ENCODE results near the gene CDON.

CDON gene

GRCh38 chr11:126026579-126026978 lies 36.1 kb downstream of the CDON start:
- Histone ChIP-seq H3K27ac (replicated peaks) (no peak overlapping the region), H3K4me3 (replicated peaks; ENCODE audit: insufficient read depth, low read length) (no peak overlapping the region), H3K27me3 (ENCODE audit: insufficient read depth, poor library complexity, severe bottlenecking) (peaks cover 10% of the 10 kb centered on the region)
- TF ChIP-seq GABPA (IDR thresholded peaks at IDR 0.05; ENCODE audit: low read depth) (no peak), SPI1 (IDR thresholded peaks at IDR 0.05; ENCODE audit: borderline replicate concordance, low read depth) (no peak), POLR2AphosphoS5 (IDR thresholded peaks at IDR 0.05; ENCODE audit: low read depth) (no peak)
- TF ChIP-seq, protein P1, sequence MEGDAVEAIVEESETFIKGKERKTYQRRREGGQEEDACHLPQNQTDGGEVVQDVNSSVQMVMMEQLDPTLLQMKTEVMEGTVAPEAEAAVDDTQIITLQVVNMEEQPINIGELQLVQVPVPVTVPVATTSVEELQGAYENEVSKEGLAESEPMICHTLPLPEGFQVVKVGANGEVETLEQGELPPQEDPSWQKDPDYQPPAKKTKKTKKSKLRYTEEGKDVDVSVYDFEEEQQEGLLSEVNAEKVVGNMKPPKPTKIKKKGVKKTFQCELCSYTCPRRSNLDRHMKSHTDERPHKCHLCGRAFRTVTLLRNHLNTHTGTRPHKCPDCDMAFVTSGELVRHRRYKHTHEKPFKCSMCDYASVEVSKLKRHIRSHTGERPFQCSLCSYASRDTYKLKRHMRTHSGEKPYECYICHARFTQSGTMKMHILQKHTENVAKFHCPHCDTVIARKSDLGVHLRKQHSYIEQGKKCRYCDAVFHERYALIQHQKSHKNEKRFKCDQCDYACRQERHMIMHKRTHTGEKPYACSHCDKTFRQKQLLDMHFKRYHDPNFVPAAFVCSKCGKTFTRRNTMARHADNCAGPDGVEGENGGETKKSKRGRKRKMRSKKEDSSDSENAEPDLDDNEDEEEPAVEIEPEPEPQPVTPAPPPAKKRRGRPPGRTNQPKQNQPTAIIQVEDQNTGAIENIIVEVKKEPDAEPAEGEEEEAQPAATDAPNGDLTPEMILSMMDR (IDR thresholded peaks at IDR 0.05; ENCODE audit: insufficient read depth, low read length): no peak
- TF ChIP-seq, protein P2, sequence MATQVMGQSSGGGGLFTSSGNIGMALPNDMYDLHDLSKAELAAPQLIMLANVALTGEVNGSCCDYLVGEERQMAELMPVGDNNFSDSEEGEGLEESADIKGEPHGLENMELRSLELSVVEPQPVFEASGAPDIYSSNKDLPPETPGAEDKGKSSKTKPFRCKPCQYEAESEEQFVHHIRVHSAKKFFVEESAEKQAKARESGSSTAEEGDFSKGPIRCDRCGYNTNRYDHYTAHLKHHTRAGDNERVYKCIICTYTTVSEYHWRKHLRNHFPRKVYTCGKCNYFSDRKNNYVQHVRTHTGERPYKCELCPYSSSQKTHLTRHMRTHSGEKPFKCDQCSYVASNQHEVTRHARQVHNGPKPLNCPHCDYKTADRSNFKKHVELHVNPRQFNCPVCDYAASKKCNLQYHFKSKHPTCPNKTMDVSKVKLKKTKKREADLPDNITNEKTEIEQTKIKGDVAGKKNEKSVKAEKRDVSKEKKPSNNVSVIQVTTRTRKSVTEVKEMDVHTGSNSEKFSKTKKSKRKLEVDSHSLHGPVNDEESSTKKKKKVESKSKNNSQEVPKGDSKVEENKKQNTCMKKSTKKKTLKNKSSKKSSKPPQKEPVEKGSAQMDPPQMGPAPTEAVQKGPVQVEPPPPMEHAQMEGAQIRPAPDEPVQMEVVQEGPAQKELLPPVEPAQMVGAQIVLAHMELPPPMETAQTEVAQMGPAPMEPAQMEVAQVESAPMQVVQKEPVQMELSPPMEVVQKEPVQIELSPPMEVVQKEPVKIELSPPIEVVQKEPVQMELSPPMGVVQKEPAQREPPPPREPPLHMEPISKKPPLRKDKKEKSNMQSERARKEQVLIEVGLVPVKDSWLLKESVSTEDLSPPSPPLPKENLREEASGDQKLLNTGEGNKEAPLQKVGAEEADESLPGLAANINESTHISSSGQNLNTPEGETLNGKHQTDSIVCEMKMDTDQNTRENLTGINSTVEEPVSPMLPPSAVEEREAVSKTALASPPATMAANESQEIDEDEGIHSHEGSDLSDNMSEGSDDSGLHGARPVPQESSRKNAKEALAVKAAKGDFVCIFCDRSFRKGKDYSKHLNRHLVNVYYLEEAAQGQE (IDR thresholded peaks at IDR 0.05; ENCODE audit: insufficient replicate concordance, low read depth): no peak
- no peak for DNase-seq (ENCODE audit: low read depth in 1 of 2, low spot score in 1 of 2)

GRCh38 chr11:126025822-126026221 lies 36.8 kb downstream of the CDON start:
- Histone ChIP-seq H3K4me3 (replicated peaks; ENCODE audit: insufficient read depth, low read length) (no peak overlapping the region), H3K27ac (replicated peaks) (no peak overlapping the region), H3K27me3 (ENCODE audit: insufficient read depth, poor library complexity, severe bottlenecking) (peaks cover 10% of the 10 kb centered on the region)
- TF ChIP-seq GABPA (IDR thresholded peaks at IDR 0.05; ENCODE audit: low read depth) (no peak), SPI1 (IDR thresholded peaks at IDR 0.05; ENCODE audit: borderline replicate concordance, low read depth) (no peak), POLR2AphosphoS5 (IDR thresholded peaks at IDR 0.05; ENCODE audit: low read depth) (no peak)
- TF ChIP-seq, protein P1 (IDR thresholded peaks at IDR 0.05; ENCODE audit: insufficient read depth, low read length): no peak
- TF ChIP-seq, protein P2 (IDR thresholded peaks at IDR 0.05; ENCODE audit: insufficient replicate concordance, low read depth): no peak
- DNase-seq (ENCODE audit: low read depth in 1 of 2, low spot score in 1 of 2): no peak

DNA sequence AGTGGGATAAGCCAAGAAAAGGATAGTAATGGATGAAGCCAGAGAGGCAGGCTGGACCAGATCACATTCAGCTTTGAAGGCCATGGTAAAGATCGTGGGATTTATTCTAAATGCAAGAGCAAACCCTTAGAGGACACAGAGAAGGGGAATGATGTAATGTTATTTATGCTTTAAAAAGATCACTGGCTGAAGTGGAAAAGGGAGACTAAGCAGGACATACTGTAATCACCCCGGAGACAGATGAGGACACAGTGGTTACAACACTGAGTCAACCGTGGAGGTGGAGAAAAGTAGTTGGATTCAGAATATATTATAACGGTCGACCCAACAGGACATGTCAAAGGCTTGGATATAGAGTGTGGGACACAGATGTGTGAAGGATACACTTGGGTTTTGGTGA lies 38.5 kb downstream of the CDON start:
- TF ChIP-seq, protein P1 (IDR thresholded peaks at IDR 0.05; ENCODE audit: insufficient read depth, low read length): no peak
- TF ChIP-seq, protein P2 (IDR thresholded peaks at IDR 0.05; ENCODE audit: insufficient replicate concordance, low read depth): no peak
- TF ChIP-seq POLR2AphosphoS5 (IDR thresholded peaks at IDR 0.05; ENCODE audit: low read depth) (no peak), GABPA (IDR thresholded peaks at IDR 0.05; ENCODE audit: low read depth) (no peak), SPI1 (IDR thresholded peaks at IDR 0.05; ENCODE audit: borderline replicate concordance, low read depth) (no peak)
- Histone ChIP-seq H3K27ac (replicated peaks) (no peak overlapping the region), H3K27me3 (ENCODE audit: insufficient read depth, poor library complexity, severe bottlenecking) (peaks cover 6% of the 10 kb centered on the region), H3K4me3 (replicated peaks; ENCODE audit: insufficient read depth, low read length) (no peak overlapping the region)
- no peak for DNase-seq (ENCODE audit: low read depth in 1 of 2, low spot score in 1 of 2)

All from HL-60 (cell line).